Measurements from ENCODE around the gene TEX51.

Gene TEX51

GRCh38 chr2:126882736-126883665 is 15.7 kb upstream of the TEX51 start:
- TF ChIP-seq GATA3 (IDR thresholded peaks at IDR 0.05; ENCODE audit: low read depth, low read length) (no peak), GATA2 (IDR thresholded peaks at IDR 0.05; ENCODE audit: low read depth, low read length) (no peak)

GRCh38 chr2:126883666-126884040 is 15.0 kb upstream of the TEX51 start:
- TF ChIP-seq GATA3 (IDR thresholded peaks at IDR 0.05; ENCODE audit: low read depth, low read length): no peak
- no peak for TF ChIP-seq GATA2 (IDR thresholded peaks at IDR 0.05; ENCODE audit: low read depth, low read length)

GRCh38 chr2:126884861-126885750 is 13.6 kb upstream of the TEX51 start:
- no peak for TF ChIP-seq GATA2 (IDR thresholded peaks at IDR 0.05; ENCODE audit: low read depth, low read length)
- no peak for TF ChIP-seq GATA3 (IDR thresholded peaks at IDR 0.05; ENCODE audit: low read depth, low read length)

DNA sequence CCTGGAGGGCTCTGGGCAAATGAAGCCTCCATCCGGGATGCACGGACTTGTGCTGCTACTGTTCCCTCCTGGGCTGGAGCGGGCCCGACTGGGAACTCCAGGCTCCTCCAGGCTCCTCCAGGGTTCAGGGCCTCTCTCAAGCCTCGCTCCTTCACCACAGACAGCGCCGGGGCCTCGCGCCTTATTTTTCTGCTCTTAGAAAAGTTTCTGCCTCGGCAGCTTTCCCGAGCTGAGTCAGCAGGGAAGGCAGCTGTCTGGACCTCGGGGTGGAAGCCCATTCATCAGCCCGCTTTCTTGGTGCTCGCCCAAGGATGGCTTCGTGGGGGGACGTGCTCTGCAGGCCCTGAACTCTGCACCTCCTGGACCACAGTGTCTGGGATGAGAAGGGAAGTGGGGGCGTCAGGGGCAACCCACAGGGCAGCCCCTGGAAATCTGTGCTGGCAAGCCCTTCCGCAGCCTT is 12.9 kb upstream of the TEX51 start:
- TF ChIP-seq GATA3 (IDR thresholded peaks at IDR 0.05; ENCODE audit: low read depth, low read length) (no peak), GATA2 (IDR thresholded peaks at IDR 0.05; ENCODE audit: low read depth, low read length) (no peak)

- no peak for TF ChIP-seq GATA3 (IDR thresholded peaks at IDR 0.05; ENCODE audit: low read depth, low read length)
- no peak for TF ChIP-seq GATA2 (IDR thresholded peaks at IDR 0.05; ENCODE audit: low read depth, low read length)
Observed at GRCh38 chr2:126886211-126886915, 12.3 kb upstream of the TEX51 start.

DNA sequence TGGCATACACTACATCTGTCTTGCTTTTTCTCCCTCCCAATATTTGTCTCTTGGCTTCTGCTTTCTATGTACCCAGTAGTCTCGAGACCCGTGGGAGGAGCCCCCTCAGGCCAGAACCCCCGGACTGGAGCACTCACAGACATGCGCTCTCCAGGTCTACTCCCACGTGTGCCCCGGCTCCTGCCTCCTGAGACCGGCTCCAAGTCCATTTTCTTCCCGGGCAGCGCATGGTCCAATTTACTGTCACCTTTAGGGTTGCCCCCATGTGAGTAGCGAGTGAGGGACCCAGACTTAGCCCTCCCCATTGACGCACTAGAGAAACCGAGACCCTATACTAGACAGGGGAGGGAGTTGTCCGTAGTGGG is 11.8 kb upstream of the TEX51 start:
- TF ChIP-seq GATA3 (IDR thresholded peaks at IDR 0.05; ENCODE audit: low read depth, low read length) (no peak), GATA2 (IDR thresholded peaks at IDR 0.05; ENCODE audit: low read depth, low read length) (no peak)

DNA sequence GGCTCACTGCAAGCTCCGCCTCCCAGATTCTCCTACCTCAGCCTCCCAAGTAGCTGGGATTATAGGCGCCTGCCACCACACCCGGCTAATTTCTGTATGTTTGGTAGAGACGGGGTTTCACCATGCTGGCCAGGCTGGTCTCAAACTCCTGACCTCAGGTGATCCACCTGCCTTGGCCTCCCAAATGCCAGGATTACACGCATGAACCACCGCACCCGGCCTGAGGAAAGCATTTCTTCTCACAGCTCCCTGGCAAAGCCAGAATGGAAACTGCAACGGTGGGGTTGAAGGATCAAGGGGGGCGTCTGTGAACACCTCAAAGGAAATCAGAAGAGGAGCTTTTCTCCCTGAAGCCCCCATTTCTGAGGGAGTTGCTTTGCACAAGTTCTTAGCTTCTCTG is 11.2 kb upstream of the TEX51 start:
- no peak for TF ChIP-seq GATA2 (IDR thresholded peaks at IDR 0.05; ENCODE audit: low read depth, low read length)
- TF ChIP-seq GATA3 (IDR thresholded peaks at IDR 0.05; ENCODE audit: low read depth, low read length): no peak

DNA sequence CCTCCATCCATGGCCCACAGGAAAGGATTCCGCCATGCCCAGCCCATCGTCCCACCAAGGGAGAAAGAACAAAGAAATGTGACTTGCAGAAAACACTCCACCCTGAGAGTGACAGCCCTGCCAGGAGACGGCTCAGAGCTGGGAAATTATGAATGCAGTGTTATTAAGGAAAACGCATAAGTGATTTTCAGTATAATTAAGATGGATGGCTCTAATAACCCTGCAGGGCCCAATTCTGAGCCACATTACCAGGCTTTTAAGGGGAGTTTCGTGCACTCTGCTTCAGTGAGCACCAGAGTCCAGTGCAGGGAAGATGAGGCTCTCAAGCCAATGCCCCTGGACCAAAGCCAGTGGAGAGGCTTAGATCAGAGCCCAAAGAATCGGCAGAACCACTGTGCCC is 10.6 kb upstream of the TEX51 start:
- TF ChIP-seq GATA3 (IDR thresholded peaks at IDR 0.05; ENCODE audit: low read depth, low read length) (no peak), GATA2 (IDR thresholded peaks at IDR 0.05; ENCODE audit: low read depth, low read length) (no peak)

- TF ChIP-seq GATA2 (IDR thresholded peaks at IDR 0.05; ENCODE audit: low read depth, low read length): no peak
- TF ChIP-seq GATA3 (IDR thresholded peaks at IDR 0.05; ENCODE audit: low read depth, low read length): no peak
Observed at GRCh38 chr2:126889071-126889470, 9.6 kb upstream of the TEX51 start.

DNA sequence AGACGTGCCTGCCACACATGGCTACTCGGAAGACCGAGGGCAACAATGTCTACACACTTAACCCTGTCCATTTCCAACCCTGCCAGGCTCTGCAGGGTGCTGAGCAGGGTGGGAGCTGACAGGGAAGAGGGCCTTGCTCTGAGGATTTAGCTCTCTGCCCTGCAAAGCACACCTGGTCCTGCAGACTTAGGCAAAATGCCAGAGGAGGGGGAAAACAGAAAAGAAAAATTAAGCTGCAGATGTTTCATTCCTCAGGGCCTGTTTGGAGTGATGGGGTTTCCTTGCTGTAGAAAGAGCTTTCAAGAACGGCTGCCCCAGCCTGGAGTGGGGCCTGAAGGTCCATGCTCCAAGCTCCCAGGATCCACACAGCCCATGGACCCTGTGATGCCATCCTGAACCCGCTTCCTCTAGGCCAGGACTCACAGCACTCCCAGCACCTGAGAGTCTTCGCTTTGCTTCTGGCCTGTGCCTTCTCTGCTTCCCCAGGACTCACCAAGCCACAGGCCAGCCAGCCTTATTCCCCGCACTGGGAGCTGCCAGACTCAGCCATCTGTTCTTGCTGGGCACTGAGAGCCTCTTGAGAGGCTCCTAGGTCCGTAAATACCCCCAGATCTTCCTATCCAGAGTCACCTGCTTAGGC is 9.1 kb upstream of the TEX51 start:
- TF ChIP-seq GATA3 (IDR thresholded peaks at IDR 0.05; ENCODE audit: low read depth, low read length) (no peak), GATA2 (IDR thresholded peaks at IDR 0.05; ENCODE audit: low read depth, low read length) (no peak)

DNA sequence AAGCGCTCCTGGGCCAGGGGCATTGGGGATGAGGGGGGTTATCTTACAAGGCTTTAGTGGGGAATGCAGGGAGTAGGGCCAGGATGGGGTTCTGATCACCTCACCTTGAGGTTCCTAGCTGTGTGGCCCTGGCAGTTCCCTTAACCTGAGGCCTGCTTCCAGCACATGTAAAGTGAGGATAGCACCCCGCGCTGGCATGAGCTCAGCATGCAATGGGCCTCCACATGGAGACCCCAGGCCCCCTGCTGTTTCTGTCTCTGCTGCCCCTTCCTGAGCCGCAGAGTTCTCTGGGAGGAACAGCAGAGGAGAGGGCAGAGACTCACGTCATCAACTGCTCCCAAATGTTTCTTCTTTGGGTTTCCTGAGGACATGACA is 8.6 kb upstream of the TEX51 start:
- TF ChIP-seq GATA3 (IDR thresholded peaks at IDR 0.05; ENCODE audit: low read depth, low read length): no peak
- no peak for TF ChIP-seq GATA2 (IDR thresholded peaks at IDR 0.05; ENCODE audit: low read depth, low read length)

- TF ChIP-seq GATA3 (IDR thresholded peaks at IDR 0.05; ENCODE audit: low read depth, low read length) (no peak), GATA2 (IDR thresholded peaks at IDR 0.05; ENCODE audit: low read depth, low read length) (no peak)
Observed at GRCh38 chr2:126890551-126891450, 7.9 kb upstream of the TEX51 start.
